ENCODE measurements around the gene CEP170B.

The CEP170B gene

GRCh38 chr14:104866451-104867370 lies 1.6 kb downstream of the CEP170B start:
- in situ Hi-C loops (cut with HindIII; ENCODE audit: low sequenced_read_pairs), result no loop called here

DNA sequence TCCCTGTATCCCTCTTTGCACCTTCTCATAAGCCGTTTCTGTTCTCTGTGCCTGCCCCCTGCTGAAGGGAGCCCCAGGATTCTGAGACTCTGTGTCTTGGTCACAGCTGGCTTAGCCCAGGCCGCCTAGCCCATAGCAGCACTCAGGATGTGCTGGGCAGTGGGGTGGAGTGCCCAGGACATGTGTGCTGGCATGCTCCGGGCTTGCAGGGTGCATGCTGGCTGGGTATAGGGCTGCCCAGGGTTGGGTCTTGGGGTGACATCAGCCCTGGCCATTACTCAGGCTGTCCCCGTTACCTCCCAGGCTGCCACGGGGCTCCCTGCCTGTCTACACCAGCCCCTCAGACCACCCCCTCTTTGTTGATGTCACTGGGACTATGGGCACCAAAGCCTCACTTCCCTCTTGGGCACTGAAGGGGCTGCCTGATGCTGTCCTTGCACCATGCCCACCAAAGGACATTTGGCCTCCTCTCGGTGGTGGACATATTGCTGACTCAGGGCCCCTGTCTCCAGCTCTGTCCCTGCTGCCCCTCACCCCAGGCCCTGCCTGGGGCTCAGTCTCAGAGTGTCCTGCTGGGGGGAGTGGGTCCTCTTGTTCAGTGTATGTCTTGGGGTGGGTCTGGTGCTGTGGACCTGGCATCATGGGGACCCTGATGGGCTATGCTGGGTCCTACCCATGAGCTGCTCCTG lies 2.4 kb downstream of the CEP170B start:
- in situ Hi-C loops (cut with HindIII; ENCODE audit: low sequenced_read_pairs), result no loop called here

- in situ Hi-C loops (cut with HindIII; ENCODE audit: low sequenced_read_pairs), result no loop called here
These were observed 3.1 kb downstream of the CEP170B start for GRCh38 chr14:104868060-104868740.

DNA sequence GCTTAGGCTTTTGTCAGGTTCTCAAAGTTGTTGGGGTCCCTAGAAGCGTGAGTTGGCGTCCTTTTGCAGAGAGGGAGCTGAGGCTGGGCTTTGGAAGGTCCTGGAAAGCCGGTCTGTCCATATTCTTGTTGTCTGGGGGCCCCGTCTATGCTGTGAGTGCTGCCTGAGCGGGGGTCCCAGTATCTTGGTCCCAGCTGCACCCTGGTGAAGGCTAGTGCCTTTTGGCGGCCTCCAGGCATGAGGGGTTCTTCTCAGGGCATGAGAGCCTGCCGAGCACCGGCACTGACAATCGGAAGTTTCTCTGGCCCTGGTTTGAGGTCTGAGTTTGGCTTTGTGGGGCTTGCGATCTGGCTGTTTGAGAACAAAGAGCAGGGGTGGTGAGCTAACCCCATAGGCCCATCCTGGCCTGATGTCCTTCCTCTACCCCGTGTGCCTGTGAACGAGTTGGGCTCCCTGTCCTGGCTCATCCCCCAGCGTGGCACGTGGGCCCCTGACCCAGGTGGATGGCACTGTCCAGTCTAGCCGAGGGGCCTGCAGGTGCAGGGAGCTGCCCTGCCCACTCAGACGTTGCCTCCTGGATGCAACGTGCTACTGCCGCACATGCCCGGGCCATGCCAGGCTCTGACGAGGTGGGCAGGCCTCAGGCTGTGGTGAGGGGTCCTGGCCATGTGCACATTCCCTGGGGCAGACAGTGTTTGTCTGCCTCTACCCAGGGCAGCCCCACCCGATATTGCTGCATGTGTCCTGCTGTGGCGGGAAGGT lies 3.9 kb downstream of the CEP170B start:
- in situ Hi-C loops (cut with HindIII; ENCODE audit: low sequenced_read_pairs), result no loop called here

DNA sequence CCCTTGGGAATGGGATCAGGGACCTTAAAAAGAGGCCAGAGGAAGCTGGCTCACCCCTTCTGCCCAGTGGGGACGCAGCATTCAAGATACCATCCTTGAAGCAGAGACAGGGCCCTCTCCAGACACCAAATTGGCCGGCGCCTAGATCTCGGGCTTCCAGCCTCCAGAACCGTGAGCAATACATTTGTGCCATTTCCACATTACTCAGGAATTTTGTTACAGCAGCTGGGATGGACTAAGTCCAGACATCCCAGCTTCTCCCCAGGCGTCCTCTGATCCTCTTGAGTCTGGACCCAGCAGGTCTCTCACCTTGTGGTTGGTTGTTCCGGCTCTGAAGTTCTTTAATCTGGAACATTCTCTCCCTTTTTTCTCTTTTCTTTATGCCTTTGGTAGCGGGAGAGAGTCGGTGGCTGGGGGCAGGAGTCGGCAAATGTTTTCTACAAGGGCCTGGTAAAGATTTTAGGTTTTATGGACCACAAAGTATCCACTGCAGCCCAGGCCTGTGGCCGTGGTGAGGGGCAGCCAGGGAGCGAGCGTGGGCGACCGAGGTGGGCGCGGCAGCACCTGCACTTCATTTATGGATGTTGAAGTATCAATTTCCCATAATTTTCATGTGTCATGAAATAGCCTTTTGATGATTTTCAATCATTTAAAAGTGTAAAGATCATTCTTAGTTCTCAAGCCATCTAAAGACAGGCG lies 4.8 kb downstream of the CEP170B start:
- in situ Hi-C loops (cut with HindIII; ENCODE audit: low sequenced_read_pairs), result no loop called here

DNA sequence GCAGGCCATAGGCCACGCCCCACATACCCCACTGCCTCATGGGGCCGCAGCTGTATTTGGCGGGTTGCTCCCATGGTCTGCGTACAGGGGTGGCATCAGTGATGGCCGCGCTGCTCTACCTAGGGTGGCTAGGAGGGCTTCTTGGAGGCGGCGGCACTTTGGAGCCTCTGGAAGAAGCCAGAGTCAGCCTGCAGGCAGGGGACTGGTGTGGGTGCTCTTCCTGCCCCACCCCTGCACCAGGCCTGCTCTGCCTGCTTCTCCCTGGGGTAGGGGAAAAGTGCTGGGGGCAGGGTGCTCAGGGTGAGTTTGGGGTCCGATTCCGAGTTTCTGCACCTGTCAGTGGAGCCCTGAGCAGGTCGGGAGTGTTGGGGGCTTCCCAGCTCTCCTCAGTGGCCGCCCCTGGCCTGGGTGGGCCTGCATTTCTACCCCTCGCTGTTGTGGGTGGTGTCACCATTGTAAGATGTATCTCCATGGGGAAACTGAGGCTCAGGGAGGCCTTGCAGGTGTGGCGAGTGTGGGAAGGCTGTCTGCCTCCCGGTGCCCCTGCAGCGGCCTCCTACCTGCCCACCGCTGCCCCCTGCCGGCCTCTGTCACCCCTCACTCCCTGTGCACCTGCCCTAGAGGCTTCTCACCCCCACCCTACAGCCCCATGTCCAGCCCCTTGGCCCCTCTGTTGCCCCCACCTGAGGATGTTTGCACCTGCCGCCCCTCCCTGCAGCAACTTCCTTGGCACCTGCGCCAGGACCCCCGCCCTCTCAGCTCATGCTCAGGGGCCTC lies 5.5 kb downstream of the CEP170B start:
- in situ Hi-C loops (cut with HindIII; ENCODE audit: low sequenced_read_pairs), result no loop called here

DNA sequence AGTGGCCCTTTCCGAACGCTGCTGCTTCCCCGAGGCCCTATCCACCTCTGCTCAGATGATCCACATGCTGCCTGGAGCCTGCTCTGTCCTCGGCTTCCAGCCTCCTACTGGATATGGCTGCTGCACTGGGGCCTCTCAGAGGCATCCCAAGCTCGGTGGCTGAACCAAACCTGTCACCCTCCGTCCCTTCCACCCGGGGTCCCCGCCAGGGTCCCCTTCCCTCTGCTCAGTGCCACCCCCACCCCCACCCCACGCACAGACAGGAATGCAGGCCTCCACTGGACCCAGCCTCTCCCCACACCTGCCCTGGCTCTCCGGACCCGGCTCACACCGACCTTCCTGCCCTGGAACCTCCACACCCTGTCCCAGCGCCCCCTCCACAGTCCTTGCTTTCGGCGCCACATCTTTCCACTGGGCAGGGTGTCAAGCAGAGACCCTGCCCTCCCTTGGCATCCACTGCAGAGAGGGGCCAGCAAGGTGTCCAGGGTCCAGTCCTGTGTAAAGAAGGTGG lies 6.1 kb downstream of the CEP170B start:
- in situ Hi-C loops (cut with HindIII; ENCODE audit: low sequenced_read_pairs), result no loop called here

- in situ Hi-C loops (cut with HindIII; ENCODE audit: low sequenced_read_pairs), result no loop called here
These were observed 6.8 kb downstream of the CEP170B start for GRCh38 chr14:104871656-104872468.

DNA sequence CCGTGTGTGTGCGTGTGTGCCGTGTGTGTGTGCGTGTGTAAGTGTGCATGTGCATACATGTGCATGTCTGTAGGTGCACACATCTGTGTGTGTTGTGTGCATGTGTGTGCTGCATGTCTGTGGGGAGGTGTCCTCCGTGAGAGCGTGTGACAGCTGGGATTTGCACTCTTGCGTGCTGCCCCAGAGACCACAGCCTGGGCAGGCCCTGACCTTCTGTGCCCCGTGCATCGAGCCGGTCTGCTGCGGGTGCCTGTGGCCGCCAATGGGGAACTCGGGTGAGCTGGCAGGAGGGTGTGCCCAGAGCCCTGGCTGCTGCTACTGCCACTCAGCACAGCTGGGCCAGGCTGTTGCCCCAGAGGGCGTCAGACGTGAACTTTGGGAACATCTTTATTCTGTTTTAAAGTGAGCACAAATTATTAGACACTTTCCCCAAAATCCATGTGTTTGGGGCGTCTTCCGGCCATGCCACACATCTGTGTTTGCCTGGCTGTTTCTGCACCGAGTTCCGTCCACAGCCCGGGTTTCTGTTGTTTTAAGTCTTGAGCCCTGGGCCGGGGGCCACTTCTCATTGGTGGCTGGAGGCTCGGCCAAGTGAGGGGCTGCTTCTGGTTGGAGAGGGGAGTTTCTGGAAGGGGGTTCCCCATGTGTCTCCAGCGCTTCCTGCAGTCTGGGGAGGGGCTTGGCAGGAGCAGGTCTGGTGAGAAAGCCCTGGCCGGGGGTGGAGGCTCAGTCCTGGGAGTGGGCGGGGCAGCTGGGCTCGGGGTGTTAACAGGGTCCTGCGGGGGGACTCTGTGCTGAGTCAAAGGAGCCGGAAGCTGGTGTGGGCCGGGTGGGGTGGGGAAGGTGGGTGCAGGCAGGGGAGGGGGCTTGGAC lies 7.6 kb downstream of the CEP170B start:
- in situ Hi-C loops (cut with HindIII; ENCODE audit: low sequenced_read_pairs), result no loop called here

DNA sequence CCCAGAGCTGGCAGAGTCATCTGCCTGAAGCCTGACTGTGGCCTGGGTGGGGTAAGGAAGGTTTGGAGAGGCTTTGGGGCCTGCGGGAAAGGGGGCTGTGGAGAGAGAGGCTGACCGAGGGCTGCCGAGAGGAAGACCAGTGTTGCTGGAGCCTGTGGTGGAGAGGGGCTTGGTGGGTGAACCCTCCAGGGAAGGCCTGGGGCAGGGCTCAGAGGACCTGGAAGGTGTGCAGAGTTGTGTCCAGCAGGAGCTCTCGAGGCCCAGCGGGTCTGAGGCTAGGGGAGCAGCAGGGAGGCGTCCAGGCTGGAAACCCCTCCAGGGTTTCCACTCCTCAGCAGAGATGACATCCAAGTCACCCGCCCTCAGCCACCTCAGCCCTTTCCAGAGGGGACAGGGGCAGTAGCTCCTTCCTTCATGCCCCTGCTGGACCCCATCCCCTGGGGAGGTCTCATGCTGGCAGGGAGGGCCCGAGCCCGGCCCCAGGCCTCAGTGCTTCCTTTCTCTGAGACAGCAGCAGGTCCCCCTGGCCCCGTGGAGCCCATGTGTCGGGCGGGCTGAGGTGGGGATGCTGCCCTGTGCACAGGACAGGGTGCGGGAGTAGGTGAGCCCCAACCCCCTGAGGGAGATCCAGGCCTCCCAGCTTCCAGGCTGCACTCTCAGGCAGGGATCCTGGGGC lies 8.4 kb downstream of the CEP170B start:
- in situ Hi-C loops (cut with HindIII; ENCODE audit: low sequenced_read_pairs), result no loop called here

- in situ Hi-C loops (cut with HindIII; ENCODE audit: low sequenced_read_pairs), result no loop called here
These were observed 9.1 kb downstream of the CEP170B start for GRCh38 chr14:104874110-104874531.

DNA sequence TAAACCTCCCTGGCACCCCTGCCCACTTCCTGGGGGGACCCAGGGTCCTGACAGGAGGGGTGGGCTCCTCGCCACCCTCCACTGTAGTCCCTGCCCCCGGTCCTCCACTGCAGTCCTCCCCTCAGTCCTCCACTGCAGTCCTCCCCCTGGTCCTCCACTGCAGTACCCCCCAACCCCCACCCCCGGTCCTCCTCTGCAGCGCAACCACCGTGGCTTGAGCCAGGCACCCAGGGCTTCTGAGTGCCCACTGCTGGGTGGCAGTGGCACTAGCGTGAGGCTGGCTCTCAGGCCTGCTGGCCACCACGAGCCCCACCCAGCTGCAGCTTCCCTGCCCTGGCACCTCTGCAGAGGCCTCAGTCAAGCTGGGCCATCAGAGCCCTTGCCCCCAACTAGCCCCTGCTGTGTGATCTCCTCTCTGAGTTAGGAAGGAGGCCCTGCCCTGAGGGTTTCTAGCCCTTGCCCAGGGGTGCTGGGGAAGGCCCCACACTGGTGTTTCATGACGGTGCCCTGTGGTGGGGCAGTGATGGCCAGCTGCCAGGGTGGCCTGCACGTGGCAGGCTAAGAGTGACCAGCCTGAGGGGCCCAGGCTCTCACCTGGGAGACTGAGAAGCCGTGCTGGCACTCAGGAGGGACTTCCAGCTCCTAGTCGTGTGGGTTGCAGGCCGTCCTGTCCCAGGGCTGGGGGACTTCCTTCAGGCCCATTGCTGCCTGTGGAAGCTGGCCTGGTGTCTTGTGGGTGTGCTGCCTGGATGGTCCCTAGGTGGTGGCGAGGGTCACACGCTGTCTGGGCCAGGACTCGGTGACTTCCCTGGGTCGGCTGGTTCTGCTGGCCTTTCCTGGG lies 9.7 kb downstream of the CEP170B start:
- in situ Hi-C loops (cut with HindIII; ENCODE audit: low sequenced_read_pairs), result no loop called here

GRCh38 chr14:104875412-104875751 lies 10.3 kb downstream of the CEP170B start:
- in situ Hi-C loops (cut with HindIII; ENCODE audit: low sequenced_read_pairs), result no loop called here

GRCh38 chr14:104875811-104876210 lies 10.7 kb downstream of the CEP170B start:
- in situ Hi-C loops (cut with HindIII; ENCODE audit: low sequenced_read_pairs), result no loop called here

GRCh38 chr14:104876251-104876699 lies 11.2 kb downstream of the CEP170B start:
- in situ Hi-C loops (cut with HindIII; ENCODE audit: low sequenced_read_pairs), result no loop called here
